Measurements from ENCODE around the gene GMDS.

GMDS gene

GRCh38 chr6:2203264-2203663 lies 42.1 kb downstream of the GMDS start:
- DNase-seq, result no peak

GRCh38 chr6:2197984-2198383 lies 47.4 kb downstream of the GMDS start:
- no peak for DNase-seq

- DNase-seq, result no peak
Observed at GRCh38 chr6:2197177-2197671, 48.2 kb downstream of the GMDS start.

GRCh38 chr6:2196079-2196679 lies 49.2 kb downstream of the GMDS start:
- DNase-seq, result no peak

- no peak for DNase-seq
Observed at GRCh38 chr6:2194643-2195042, 50.8 kb downstream of the GMDS start.

GRCh38 chr6:2193931-2194330 lies 51.5 kb downstream of the GMDS start:
- no peak for DNase-seq

GRCh38 chr6:2192976-2193375 lies 52.4 kb downstream of the GMDS start:
- no peak for DNase-seq

GRCh38 chr6:2191390-2191740 lies 54.0 kb downstream of the GMDS start:
- no peak for DNase-seq

- no peak for DNase-seq
Observed at GRCh38 chr6:2190661-2191389, 54.6 kb downstream of the GMDS start.

- DNase-seq, result no peak
Observed at GRCh38 chr6:2188856-2189384, 56.5 kb downstream of the GMDS start.

- DNase-seq, result no peak
Observed at GRCh38 chr6:2188397-2188796, 57.0 kb downstream of the GMDS start.

- no peak for DNase-seq
Observed at GRCh38 chr6:2187826-2188225, 57.6 kb downstream of the GMDS start.

GRCh38 chr6:2186516-2186915 lies 58.9 kb downstream of the GMDS start:
- no peak for DNase-seq

GRCh38 chr6:2185466-2185865 lies 59.9 kb downstream of the GMDS start:
- no peak for DNase-seq

- DNase-seq, result no peak
Observed at GRCh38 chr6:2184700-2185455, 60.5 kb downstream of the GMDS start.

GRCh38 chr6:2183752-2184151 lies 61.7 kb downstream of the GMDS start:
- DNase-seq, result no peak

- no peak for DNase-seq
Observed at GRCh38 chr6:2183246-2183645, 62.2 kb downstream of the GMDS start.

GRCh38 chr6:2182251-2182650 lies 63.2 kb downstream of the GMDS start:
- DNase-seq, result no peak

- no peak for DNase-seq
Observed at GRCh38 chr6:2181567-2181966, 63.8 kb downstream of the GMDS start.

GRCh38 chr6:2179950-2180349 lies 65.5 kb downstream of the GMDS start:
- DNase-seq, result no peak

- DNase-seq, result no peak
Observed at GRCh38 chr6:2179241-2179640, 66.2 kb downstream of the GMDS start.

- DNase-seq, result no peak
Observed at GRCh38 chr6:2178125-2178524, 67.3 kb downstream of the GMDS start.

GRCh38 chr6:2175825-2176224 lies 69.6 kb downstream of the GMDS start:
- DNase-seq, result no peak
